ENCODE measurements around the gene SLC12A3.

DNA sequence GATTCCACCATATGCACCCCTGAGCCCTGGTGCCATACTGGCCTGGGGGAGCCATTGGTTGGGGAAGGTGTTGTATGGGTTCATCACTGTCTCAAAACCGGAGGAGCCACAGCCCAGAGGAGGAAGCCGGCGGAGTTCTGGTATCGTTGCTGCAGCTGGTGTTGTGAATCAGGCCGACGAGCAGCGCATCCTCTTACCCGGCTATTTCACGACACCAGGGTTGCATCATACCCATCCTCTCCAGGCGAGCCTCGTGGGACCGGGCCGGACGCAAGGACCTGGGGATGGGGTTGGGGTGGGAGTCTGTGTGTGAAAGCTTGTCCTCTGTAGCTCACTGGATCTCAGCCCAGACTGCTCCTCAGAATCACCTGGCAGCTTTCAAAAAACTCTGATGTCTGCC is 6.6 kb upstream of the SLC12A3 start:
- TF ChIP-seq MAX (CRISPR knock-in tag; IDR thresholded peaks at IDR 0.05), result no peak
- TF ChIP-seq CTCF (IDR thresholded peaks at IDR 0.05), result no peak
- TF ChIP-seq, protein P1, sequence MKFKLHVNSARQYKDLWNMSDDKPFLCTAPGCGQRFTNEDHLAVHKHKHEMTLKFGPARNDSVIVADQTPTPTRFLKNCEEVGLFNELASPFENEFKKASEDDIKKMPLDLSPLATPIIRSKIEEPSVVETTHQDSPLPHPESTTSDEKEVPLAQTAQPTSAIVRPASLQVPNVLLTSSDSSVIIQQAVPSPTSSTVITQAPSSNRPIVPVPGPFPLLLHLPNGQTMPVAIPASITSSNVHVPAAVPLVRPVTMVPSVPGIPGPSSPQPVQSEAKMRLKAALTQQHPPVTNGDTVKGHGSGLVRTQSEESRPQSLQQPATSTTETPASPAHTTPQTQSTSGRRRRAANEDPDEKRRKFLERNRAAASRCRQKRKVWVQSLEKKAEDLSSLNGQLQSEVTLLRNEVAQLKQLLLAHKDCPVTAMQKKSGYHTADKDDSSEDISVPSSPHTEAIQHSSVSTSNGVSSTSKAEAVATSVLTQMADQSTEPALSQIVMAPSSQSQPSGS (CRISPR knock-in tag; IDR thresholded peaks at IDR 0.05; ENCODE audit: borderline replicate concordance, low read depth), result no peak
- TF ChIP-seq, protein P2, sequence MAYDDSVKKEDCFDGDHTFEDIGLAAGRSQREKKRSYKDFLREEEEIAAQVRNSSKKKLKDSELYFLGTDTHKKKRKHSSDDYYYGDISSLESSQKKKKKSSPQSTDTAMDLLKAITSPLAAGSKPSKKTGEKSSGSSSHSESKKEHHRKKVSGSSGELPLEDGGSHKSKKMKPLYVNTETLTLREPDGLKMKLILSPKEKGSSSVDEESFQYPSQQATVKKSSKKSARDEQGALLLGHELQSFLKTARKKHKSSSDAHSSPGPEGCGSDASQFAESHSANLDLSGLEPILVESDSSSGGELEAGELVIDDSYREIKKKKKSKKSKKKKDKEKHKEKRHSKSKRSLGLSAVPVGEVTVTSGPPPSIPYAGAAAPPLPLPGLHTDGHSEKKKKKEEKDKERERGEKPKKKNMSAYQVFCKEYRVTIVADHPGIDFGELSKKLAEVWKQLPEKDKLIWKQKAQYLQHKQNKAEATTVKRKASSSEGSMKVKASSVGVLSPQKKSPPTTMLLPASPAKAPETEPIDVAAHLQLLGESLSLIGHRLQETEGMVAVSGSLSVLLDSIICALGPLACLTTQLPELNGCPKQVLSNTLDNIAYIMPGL (CRISPR knock-in tag; IDR thresholded peaks at IDR 0.05), result no peak
- TF ChIP-seq ZNF423 (CRISPR knock-in tag; IDR thresholded peaks at IDR 0.05), result no peak
- TF ChIP-seq, protein P3, sequence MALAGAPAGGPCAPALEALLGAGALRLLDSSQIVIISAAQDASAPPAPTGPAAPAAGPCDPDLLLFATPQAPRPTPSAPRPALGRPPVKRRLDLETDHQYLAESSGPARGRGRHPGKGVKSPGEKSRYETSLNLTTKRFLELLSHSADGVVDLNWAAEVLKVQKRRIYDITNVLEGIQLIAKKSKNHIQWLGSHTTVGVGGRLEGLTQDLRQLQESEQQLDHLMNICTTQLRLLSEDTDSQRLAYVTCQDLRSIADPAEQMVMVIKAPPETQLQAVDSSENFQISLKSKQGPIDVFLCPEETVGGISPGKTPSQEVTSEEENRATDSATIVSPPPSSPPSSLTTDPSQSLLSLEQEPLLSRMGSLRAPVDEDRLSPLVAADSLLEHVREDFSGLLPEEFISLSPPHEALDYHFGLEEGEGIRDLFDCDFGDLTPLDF (CRISPR knock-in tag; IDR thresholded peaks at IDR 0.05), result no peak
- no peak for TF ChIP-seq NFYB (CRISPR knock-in tag; conservative IDR thresholded peaks at IDR 0.05; ENCODE audit: low read depth)
- TF ChIP-seq, protein P4, sequence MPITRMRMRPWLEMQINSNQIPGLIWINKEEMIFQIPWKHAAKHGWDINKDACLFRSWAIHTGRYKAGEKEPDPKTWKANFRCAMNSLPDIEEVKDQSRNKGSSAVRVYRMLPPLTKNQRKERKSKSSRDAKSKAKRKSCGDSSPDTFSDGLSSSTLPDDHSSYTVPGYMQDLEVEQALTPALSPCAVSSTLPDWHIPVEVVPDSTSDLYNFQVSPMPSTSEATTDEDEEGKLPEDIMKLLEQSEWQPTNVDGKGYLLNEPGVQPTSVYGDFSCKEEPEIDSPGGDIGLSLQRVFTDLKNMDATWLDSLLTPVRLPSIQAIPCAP (CRISPR knock-in tag; IDR thresholded peaks at IDR 0.05), result no peak
- TF ChIP-seq, protein P5, sequence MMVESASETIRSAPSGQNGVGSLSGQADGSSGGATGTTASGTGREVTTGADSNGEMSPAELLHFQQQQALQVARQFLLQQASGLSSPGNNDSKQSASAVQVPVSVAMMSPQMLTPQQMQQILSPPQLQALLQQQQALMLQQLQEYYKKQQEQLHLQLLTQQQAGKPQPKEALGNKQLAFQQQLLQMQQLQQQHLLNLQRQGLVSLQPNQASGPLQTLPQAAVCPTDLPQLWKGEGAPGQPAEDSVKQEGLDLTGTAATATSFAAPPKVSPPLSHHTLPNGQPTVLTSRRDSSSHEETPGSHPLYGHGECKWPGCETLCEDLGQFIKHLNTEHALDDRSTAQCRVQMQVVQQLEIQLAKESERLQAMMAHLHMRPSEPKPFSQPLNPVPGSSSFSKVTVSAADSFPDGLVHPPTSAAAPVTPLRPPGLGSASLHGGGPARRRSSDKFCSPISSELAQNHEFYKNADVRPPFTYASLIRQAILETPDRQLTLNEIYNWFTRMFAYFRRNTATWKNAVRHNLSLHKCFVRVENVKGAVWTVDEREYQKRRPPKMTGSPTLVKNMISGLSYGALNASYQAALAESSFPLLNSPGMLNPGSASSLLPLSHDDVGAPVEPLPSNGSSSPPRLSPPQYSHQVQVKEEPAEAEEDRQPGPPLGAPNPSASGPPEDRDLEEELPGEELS (CRISPR knock-in tag; IDR thresholded peaks at IDR 0.05), result no peak
- TF ChIP-seq, protein P6, sequence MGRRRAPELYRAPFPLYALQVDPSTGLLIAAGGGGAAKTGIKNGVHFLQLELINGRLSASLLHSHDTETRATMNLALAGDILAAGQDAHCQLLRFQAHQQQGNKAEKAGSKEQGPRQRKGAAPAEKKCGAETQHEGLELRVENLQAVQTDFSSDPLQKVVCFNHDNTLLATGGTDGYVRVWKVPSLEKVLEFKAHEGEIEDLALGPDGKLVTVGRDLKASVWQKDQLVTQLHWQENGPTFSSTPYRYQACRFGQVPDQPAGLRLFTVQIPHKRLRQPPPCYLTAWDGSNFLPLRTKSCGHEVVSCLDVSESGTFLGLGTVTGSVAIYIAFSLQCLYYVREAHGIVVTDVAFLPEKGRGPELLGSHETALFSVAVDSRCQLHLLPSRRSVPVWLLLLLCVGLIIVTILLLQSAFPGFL (CRISPR knock-in tag; IDR thresholded peaks at IDR 0.05; ENCODE audit: borderline replicate concordance), result no peak
- TF ChIP-seq NR3C1 (CRISPR knock-in tag; conservative IDR thresholded peaks at IDR 0.05; ENCODE audit: low read depth), result no peak

Measured in WTC11 (cell line).